Measurements from ENCODE around the gene SMAD2.
"Not testable (repeated sequence)": the region's sequence is repeated elsewhere in the genome, so short reads cannot be mapped to it uniquely, and the experiment has no call there.

Gene SMAD2

DNA sequence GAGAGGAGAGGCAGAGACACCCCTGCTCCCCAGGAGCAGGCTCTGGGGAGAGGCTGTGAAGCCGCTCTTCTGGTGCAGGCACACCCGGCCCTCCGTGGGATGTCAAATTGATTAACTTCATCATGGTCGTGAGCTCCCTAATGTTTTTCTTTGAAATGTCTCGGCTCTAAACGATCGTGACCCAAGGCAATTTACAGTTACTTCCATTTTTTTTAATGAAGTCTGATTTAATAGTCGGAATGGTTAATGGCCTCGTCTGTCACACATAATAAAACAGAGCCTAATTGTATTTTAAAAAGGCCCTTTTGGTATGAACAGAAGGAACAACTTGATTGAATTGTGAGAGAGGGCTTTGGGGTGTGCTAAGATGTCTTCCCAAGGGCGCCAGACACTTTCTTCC, 130.2 kb downstream of the SMAD2 start:
- in situ Hi-C loops (cut with HindIII; ENCODE audit: low sequenced_read_pairs) = loop anchor here (25.0 kb wide), 1 partner anchor 637 kb away; no protein-coding TSS in a partner anchor

DNA sequence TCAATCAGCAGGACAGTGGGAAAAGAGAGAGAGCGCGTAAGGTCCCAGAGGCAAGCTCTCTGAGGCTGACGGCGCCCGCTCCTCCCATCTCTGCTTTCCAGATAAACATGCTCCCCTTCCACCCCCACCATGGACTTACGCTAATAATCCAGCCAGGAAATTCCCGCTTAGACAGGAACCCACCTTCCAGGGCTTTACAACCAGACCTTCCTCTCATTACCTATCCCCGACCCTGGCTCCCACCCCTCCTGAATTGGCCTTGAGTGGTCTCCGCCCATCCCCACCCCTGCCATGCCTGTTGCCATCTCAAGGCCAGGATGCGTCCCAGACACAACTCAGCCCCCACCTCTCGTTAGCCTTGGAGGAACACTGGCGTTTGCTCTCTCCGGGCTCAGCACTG, 131.1 kb downstream of the SMAD2 start:
- in situ Hi-C loops (cut with HindIII; ENCODE audit: low sequenced_read_pairs) = no loop called here

DNA sequence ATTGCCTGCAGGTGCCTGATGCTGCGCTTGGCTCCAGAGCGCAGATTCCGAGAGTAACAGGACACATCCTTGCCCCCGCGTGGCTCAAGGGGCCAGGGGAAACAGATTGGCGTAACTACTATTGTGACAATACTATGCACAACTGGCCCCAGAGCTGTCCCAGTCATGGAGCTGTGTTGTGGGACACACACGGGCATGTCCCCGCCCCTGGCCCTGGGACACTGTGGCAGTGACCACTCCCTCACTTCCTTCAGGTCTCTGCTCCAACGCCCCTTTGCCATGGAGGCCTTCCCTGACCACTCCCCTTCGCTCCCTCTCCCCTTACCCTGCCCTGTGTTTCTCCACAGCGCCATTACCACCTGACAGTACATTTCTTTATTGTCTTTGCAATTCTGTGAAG, 132.1 kb downstream of the SMAD2 start:
- in situ Hi-C loops (cut with HindIII; ENCODE audit: low sequenced_read_pairs) = no loop called here

DNA sequence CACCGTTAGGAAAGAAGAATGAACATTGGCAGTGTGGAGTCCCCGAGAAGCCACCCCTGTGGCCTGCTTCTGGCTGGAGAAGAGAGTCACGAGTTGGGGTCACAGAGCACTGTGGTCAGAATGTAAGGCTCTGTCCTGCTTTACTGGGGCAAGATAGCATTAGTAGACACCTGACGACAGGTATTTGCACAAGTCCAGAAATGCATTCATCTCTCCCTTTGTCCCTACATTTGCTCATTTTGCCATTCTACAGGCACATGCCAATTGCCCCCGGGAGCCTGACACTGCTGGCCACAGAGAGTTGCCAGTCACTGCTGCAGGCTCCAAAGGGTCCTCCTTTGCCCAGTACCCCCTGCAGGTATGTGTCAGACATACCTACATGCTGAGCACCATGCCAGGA, 133.3 kb downstream of the SMAD2 start:
- in situ Hi-C loops (cut with HindIII; ENCODE audit: low sequenced_read_pairs) = no loop called here

DNA sequence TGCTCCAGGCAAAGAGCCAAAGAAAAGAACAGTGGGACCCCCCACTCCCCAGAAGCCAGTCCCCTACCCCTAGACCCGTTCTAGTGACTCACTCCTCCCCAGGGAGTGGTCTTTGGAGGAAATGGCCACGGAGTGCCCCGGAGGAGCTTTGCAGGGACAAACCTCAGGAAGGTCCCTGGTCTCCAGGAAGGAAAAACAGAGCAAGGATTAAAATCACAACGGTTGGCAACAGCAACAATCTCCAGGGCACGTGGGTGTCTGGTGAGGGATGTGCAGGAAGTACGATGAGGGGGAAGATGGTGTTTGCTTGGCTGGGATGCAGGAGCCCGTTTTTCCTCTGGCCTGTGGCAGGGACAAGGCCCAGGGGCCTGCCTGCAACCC, 135.0 kb downstream of the SMAD2 start:
- in situ Hi-C loops (cut with HindIII; ENCODE audit: low sequenced_read_pairs) = no loop called here

DNA sequence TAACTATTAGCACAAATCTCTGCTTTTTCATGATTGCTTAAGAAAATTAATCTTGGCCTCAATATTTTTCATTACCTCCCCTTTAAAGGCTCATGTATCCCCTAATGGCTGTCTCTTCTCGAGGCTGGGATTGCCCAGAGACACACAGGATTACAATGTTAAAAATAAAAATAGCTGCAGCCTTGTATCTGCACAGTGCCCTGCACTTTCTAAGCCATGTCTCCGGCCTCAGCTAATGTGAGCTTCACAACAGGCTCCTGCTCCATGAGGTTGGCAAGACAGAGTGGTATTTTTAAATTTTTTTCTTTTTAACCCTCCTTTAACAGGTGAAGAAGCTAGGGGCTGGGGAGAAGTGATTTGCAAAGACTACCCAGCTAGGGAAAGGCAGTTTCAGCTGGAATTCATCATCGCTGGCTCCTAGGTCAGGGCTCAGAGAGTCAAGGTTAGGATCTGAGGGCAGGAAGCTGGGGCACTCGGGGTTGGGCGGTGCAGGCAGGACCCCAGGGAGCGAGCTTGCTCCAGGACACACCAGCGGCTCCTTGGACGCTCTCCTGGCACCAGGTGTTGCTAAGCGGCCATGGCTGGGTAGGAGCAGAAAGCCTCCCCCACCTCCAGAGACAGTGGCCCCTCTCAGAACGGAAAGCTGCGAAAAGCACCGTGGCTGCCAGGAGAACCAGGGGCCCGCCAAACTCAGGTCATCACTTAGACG, 135.6 kb downstream of the SMAD2 start:
- in situ Hi-C loops (cut with HindIII; ENCODE audit: low sequenced_read_pairs) = no loop called here

DNA sequence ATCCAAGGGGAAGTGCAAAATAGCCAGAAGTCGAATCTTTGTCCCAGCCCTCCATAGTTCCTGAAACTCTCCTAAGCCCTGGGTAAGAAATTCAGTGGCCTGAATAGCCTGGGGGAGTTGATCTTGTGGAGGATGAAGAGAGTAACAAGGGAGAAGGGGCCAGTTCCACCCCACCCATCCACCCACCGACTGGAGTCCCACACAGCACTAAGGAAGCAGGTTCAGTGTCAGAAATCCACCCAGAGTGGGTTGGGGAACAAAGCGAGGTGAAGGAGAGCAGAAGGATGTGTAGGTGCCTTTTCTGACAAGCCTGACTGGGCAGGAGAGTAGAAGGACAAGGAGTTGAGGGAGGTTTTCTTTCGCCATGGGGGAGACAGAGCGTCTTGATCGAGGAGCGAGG, 136.8 kb downstream of the SMAD2 start:
- in situ Hi-C loops (cut with HindIII; ENCODE audit: low sequenced_read_pairs) = no loop called here

DNA sequence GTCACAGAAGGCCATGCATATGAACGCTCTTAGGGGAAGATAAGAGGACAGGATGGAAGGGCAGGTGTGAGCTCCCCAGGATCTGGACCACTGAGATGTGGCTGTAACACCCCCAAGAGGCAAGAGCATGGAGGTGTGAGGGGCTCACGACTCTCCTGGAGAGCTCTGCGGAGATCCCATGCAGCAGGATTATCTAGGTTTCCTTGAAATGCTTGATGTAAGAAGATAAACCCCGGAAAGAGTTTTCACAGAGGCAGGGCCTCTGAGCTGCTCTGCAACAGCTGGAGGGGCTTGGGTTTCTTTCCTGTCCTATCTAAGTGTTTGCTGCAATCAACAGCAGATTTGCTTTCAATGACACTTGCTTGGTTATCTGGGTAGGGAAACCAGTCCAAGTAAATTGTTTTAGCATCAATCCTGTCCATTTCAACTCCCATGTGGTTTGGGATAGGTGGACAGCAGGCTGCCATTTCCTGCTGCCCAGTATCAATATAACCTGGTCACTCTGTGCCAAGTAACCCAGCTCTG, 138.9 kb downstream of the SMAD2 start:
- in situ Hi-C loops (cut with HindIII; ENCODE audit: low sequenced_read_pairs) = no loop called here

DNA sequence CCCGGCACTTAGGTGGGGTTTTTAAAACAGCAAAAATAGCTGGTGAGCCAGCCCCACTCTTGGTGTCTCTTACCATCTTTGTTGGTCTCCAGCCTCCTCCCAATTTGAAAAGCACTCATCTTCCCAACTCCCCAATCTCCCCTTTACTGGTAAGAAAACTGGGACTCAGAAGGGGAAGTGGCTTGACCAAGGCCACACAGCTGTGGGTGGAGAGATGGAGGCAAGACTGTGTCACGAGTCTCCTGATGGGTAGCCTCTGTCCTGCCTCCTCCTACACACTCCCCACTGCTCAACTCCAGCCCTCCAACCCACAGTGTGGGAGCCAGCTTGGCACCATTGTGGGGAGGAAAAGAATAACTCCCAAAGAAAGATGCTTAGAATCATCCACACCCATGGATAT, 140.4 kb downstream of the SMAD2 start:
- in situ Hi-C loops (cut with HindIII; ENCODE audit: low sequenced_read_pairs) = no loop called here

DNA sequence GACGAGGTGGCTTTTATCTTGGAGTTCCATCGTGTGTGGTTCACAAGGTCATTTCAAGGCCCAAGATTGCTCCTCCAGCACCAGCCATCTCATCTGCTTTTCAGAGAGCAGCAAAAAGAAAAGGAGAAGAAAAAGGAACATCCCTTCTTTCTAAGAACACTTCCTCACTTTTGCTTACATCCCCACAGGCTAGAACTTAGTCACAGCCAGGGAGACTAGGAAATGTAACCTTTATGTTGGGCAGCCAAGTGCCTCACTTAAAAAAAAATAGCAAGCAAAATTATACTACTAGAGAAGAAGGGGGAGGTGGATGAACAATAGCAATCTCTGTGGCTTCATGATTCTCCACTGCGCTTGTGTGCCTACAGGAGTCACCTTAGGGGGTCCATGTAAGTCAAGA, 141.8 kb downstream of the SMAD2 start:
- in situ Hi-C loops (cut with HindIII; ENCODE audit: low sequenced_read_pairs) = no loop called here

DNA sequence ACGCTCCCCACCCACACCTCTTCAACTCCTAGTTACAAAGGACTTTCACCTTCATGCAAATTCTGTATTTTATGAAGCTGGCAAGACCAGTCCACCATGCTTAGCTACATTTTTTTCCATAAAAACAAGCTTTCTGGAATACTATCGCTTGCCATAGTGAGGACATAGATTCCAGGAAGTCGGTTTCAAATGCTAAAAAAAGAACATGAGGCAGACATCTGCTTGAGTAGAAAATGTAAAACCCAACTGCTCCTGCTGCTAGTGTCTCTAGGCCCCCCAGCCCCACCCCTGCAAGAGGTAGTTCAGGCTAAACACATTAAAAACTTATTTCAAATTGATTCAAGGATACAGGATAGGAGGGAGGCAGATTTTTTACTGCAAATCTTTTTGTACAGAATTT, 148.9 kb downstream of the SMAD2 start:
- in situ Hi-C loops (cut with HindIII; ENCODE audit: low sequenced_read_pairs) = no loop called here

DNA sequence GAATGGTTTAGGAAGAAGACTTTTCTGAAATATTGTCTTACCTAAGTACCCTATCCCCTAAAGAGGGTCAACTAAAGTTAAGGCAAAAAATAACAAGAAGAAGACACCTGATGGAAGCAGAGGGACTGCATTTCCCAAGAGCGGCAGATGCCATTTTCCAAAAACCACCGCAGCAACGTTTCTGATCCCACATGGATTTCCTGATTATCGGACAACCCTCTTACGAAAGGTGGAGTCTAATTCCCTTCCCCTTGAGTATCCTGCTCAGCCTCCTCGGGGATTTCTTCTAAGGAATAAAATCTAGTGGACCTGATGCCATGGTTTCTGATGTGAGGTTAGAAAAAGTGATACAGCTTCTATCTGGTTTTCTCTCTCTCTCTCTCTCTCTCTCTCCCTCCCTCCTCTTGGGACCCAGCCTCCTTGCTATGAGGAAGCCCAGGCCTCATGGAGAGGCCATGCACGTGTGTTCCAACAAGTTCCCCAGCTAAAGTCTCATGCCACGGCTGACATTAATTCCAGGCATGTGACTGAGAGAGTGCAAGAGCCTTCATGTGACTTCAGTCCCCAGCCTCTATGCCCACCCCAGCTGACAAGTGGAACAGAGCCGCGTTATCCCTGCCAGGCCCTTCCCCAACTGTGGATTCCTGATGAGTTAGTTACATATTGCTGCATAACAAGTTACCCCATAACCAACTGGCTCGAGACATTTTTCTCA, 150.3 kb downstream of the SMAD2 start:
- in situ Hi-C loops (cut with HindIII; ENCODE audit: low sequenced_read_pairs) = no loop called here

DNA sequence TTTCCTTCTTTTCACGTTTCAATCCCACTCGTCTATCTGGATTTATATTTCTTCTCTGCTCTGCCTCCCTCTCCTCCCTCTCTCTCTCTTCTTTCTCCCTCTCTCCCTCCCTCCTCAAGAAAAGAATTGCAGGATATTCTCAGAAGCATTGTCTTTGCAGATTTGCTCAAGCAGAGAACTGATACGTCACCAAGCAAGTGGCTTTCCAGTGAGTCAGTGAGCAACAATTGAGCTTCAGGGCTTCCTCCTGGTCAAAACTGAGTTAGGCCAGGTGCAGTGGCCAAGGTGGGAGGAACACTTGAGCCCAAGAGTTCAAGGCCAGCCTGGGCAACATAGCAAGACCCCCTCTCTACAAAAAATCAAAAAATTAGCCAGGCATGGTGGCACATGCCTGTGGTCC, 151.1 kb downstream of the SMAD2 start:
- in situ Hi-C loops (cut with HindIII; ENCODE audit: low sequenced_read_pairs) = no loop called here

DNA sequence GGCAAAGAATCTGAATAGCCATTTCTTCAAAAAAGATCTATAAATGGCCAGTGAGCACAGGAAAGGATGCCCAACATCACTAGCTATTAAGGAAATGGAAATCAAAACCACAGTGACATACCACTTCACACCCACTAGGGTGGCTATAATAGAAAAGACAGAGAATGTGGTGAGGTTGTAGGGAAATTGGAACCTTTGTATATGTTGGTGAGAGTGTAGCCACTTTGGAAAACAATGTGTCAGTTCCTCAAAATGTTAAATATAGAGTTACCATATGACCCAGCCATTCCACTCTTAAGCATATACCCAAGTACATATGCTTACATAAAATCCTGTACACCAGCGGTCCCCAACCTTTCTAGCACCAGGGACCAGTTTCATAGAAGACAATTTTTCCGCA, 152.8 kb downstream of the SMAD2 start:
- in situ Hi-C loops (cut with HindIII; ENCODE audit: low sequenced_read_pairs) = no loop called here

DNA sequence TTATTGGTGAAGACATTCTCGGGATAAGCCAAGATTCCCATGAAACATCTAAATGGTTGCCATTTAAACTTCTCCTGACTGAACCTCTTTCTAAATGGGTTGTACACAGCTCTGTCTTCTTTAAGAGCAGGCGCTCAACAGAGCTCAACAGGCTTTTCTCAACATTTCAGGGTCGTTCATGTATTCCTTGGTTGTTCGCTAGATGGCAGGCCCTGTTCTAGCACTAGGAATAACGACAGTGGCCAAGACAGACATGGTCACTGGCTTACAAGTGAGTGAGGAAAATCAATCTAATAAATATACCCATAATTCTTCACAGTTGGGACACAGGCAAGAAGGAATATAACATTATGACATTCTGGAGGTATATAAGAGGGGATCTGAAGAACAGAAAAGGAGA, 154.5 kb downstream of the SMAD2 start:
- in situ Hi-C loops (cut with HindIII; ENCODE audit: low sequenced_read_pairs) = no loop called here

DNA sequence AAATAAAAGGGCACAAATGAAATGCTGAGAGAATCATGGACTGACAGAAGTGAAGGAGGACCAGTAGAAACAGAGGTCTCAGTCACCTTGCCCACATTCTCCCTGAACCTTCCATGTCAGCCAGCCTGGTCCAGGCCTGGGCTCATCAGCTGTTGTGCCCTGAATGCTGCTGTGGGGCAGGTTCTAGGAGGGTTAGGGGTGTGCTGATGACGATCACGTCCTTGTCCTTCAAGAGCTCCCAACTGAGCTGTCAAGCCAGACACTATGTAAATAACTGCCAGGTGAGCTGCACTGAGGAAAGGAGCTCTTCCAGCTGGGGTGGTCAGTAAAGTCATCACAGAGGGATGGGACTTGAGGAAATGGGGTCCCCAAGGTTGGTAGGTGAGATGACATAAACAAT, 156.5 kb downstream of the SMAD2 start:
- in situ Hi-C loops (cut with HindIII; ENCODE audit: low sequenced_read_pairs) = no loop called here

DNA sequence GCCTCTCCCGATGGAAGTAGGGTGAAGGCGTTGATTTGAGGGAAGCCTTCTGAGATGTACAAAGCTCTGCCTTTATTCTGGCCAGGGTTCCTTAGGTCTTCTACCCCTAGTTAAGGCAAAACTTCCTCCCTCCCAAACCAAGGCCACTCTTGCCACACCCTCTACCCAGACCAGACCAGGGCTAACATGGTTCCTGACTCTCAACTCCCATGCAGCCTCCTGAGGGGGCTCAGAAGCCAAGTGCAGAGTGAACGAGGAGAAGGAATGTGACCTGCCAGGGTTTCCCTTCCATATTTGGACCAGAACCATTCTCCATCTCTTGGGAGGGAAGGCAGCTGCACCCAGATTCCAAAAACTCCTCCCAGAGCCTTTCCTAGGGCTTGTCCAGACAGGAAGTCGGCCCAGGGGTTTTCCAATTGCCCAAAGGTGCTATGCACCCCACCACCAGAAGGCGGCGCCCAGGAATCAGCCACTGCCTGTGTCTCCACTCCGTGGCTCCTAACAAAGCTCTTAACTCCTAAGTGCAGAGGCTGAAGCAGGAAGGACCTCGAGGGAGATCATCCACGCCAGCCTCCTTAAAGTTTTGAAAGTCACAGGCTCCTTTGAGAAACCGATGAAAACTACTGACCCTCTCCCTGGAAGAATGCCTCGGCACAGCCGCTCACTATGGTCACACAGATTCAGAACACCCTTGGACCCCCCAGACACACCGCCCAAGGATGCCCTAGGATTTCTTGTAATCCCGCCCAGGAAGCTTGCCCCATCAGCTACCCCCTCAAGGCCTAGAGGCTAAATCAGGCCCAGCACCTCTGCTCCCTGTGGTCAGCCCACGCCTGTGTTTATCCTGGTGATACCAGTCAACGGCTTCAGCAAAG, 157.8 kb downstream of the SMAD2 start:
- in situ Hi-C loops (cut with HindIII; ENCODE audit: low sequenced_read_pairs) = no loop called here

DNA sequence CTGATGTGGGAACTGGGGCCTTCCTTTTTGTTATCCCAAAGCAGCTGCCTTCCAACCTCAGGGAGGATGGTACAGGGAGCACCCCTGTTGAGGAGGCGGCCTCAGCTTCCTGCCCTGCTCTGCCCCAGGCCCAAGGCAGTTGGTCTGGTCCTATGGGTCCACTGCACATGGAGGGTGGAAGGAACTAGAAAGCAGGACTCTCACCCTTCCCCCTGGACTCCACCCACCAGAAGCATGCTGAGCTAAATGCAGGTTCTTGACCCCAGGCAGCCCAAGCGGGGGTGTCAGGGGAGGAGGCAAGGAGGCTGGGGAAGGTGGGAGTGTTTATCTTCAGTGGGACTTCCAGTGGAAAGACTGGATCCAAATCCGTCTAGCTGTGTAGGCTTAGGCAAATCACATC, 158.5 kb downstream of the SMAD2 start:
- in situ Hi-C loops (cut with HindIII; ENCODE audit: low sequenced_read_pairs) = no loop called here

DNA sequence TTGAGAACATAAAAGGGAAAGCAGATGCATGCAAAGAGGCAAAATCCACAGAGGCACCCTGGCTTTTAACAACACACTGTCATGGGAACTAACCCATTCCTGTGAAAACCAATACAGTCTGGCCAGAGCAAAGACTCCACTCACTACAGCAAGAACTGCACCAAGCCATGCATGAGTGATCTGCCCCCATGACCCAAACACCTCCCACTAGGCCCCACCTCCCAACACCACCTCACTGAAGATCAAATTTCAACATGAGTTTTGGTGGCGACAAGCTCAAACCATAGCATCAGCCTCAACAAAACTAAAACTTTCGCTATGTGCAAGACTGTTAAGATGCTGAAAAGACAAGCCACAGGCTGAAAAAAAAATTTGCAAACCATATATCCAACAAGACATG, 162.8 kb downstream of the SMAD2 start:
- in situ Hi-C loops (cut with HindIII; ENCODE audit: low sequenced_read_pairs) = no loop called here

DNA sequence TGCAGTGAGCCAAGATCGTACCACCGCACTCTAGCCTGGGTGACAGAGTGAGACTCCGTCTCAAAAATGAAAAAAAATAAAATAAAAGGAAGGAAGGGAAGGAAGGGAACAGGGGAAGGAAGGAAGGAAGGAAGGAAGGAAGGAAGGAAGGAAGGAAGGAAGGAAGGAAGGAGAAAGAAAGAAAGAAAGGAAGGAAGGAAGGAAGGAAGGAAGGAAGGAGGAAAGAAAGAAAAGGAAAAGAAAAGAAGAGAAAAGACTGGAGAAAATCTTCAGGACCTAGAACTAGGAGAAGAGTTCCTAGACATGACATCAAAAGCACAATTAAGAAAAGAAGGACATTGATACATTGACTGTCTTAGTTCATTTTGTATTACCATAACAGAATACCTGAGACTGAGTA, 163.3 kb downstream of the SMAD2 start:
- in situ Hi-C loops (cut with HindIII; ENCODE audit: low sequenced_read_pairs) = not testable (repeated sequence)
